OCI-LY3 (cell line): Measurements from ENCODE around the gene LCP1.
A peak's percentile ranks its signal among the peaks of the same experiment; 100 is the strongest.

ENCODE experiments used
- H2AFZ ChIP-seq: fragments of 200-600, 300-600 bp; shearing (Covaris generic); 2 replicates; pipeline ENCODE4 v1.6.0; 2014; ENCODE audit warnings: antibody characterized with exemption, low read depth, low read length
- H3K27ac ChIP-seq: fragments of 200-600, 300-600 bp; sonication (generic); 2 replicates; pipeline ENCODE4 v1.5.1; 2014; ENCODE audit warnings: mild to moderate bottlenecking, low read length, moderate library complexity, mixed read lengths
- H3K27me3 ChIP-seq: fragments of 200-600, 300-600 bp; sonication (generic); 2 replicates; pipeline ENCODE4 v1.6.1; 2014; ENCODE audit warnings: low read depth, low read length, mixed read lengths
- H3K36me3 ChIP-seq: fragments of 200-600, 300-600 bp; sonication (generic); replicated peaks from 2 replicates; pipeline ENCODE3; 2014; ENCODE audit warnings: low read depth, low read length, mixed read lengths
- H3K4me1 ChIP-seq: fragments of 300-600, 200-600 bp; sonication (generic); 2 replicates; pipeline ENCODE4 v1.6.1; 2014; ENCODE audit warnings: low read length, mixed read lengths
- H3K4me2 ChIP-seq: fragments of 200-600, 300-600 bp; sonication (generic); 2 replicates; pipeline ENCODE4 v1.6.1; 2014; ENCODE audit warnings: low read length, mixed read lengths
- H3K4me3 ChIP-seq: fragments of 300-600, 200-600 bp; sonication (generic); 2 replicates; pipeline ENCODE4 v1.5.1; 2014; ENCODE audit warnings: antibody characterized with exemption, mild to moderate bottlenecking, low read length, moderate library complexity
- H3K79me2 ChIP-seq: fragments of 300-600, 200-600 bp; shearing (Covaris generic); 2 replicates; pipeline ENCODE4 v1.6.1; 2014; ENCODE audit warnings: mild to moderate bottlenecking, low read length, mixed read lengths
- H3K9ac ChIP-seq: fragments of 300-600, 200-600 bp; shearing (Covaris generic); 2 replicates; pipeline ENCODE4 v1.6.0; 2014; ENCODE audit warnings: mild to moderate bottlenecking, low read length, moderate library complexity
- H3K9me3 ChIP-seq: fragments of 200-600, 300-600 bp; shearing (Covaris generic); 2 replicates; pipeline ENCODE4 v1.6.1; 2014; ENCODE audit warnings: low read length, mixed read lengths; ENCODE audit not compliant: insufficient read depth
- H4K20me1 ChIP-seq: fragments of 200-600, 300-600 bp; sonication (generic); 2 replicates; pipeline ENCODE4 v1.6.1; 2016; ENCODE audit warnings: low read length, mixed read lengths; ENCODE audit not compliant: insufficient read depth
- EZH2phosphoT487 ChIP-seq: fragments of 200-600 bp; shearing (Covaris generic); IDR thresholded peaks from 2 replicates; pipeline ENCODE4 v1.6.1; 2018; ENCODE audit warnings: antibody characterized with exemption, mixed run types, low read depth
- TF ChIP-seq, protein P1 (sequence below): fragments of 200-600, 300-600 bp; sonication (generic); IDR thresholded peaks from 2 replicates; pipeline ENCODE4 v1.5.1; 2014; ENCODE audit warnings: antibody characterized with exemption, low read length, low read depth

Gene LCP1

DNA sequence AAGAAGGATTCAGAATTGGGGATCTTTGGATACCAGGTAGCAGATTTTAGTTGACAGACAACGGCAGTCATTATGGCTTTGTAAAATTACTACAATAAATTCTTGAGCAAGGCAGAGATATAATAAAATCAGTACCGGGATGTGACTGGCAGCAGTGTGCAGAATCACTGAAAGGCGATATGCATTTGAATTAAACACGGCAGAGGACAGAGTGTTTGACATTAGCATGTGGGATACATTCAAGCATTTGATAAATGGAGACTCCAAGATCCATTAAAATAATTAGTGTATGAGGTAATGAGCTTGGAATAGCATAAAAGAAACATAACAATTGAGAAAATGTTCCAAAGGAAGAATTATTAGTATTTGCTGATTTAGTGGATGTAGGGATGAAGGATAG is 36.8 kb downstream of the LCP1 start:
- H3K27me3 ChIP-seq, result no peaks in the 10 kb centered on the region
- no peak overlapping the region for H2AFZ ChIP-seq
- no peak overlapping the region for H3K4me3 ChIP-seq
- peaks cover 93% of the 10 kb centered on the region for H3K79me2 ChIP-seq
- peaks cover 27% of the 10 kb centered on the region for H3K4me1 ChIP-seq
- H3K36me3 ChIP-seq, result peaks cover 87% of the 10 kb centered on the region
- no peak overlapping the region for H3K4me2 ChIP-seq
- peaks cover 90% of the 10 kb centered on the region for H4K20me1 ChIP-seq
- no peak overlapping the region for H3K9ac ChIP-seq
- TF ChIP-seq EZH2phosphoT487, result no peak
- TF ChIP-seq, protein P1, sequence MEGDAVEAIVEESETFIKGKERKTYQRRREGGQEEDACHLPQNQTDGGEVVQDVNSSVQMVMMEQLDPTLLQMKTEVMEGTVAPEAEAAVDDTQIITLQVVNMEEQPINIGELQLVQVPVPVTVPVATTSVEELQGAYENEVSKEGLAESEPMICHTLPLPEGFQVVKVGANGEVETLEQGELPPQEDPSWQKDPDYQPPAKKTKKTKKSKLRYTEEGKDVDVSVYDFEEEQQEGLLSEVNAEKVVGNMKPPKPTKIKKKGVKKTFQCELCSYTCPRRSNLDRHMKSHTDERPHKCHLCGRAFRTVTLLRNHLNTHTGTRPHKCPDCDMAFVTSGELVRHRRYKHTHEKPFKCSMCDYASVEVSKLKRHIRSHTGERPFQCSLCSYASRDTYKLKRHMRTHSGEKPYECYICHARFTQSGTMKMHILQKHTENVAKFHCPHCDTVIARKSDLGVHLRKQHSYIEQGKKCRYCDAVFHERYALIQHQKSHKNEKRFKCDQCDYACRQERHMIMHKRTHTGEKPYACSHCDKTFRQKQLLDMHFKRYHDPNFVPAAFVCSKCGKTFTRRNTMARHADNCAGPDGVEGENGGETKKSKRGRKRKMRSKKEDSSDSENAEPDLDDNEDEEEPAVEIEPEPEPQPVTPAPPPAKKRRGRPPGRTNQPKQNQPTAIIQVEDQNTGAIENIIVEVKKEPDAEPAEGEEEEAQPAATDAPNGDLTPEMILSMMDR, result no peak
- no peak overlapping the region for H3K27ac ChIP-seq
- H3K9me3 ChIP-seq, result no peaks in the 10 kb centered on the region

- TF ChIP-seq EZH2phosphoT487, result no peak
- TF ChIP-seq, protein P1, result no peak
- H3K79me2 ChIP-seq, result peaks cover 89% of the 10 kb centered on the region
- H3K9me3 ChIP-seq, result no peaks in the 10 kb centered on the region
- no peak overlapping the region for H3K4me2 ChIP-seq
- H3K4me3 ChIP-seq, result no peak overlapping the region
- H3K36me3 ChIP-seq, result peaks cover 84% of the 10 kb centered on the region
- peaks cover 89% of the 10 kb centered on the region for H4K20me1 ChIP-seq
- H3K27ac ChIP-seq, result no peak overlapping the region
- H2AFZ ChIP-seq, result no peak overlapping the region
- H3K27me3 ChIP-seq, result no peaks in the 10 kb centered on the region
- peaks cover 45% of the 10 kb centered on the region for H3K4me1 ChIP-seq
- no peak overlapping the region for H3K9ac ChIP-seq
Observed at GRCh38 chr13:46143184-46143701, 38.7 kb downstream of the LCP1 start.

GRCh38 chr13:46142776-46143175 is 39.2 kb downstream of the LCP1 start:
- peaks cover 84% of the 10 kb centered on the region for H3K36me3 ChIP-seq
- H4K20me1 ChIP-seq, result peaks cover 89% of the 10 kb centered on the region
- no peaks in the 10 kb centered on the region for H3K9me3 ChIP-seq
- H3K27me3 ChIP-seq, result no peaks in the 10 kb centered on the region
- H3K27ac ChIP-seq, result no peak overlapping the region
- H3K4me1 ChIP-seq, result peaks cover 50% of the 10 kb centered on the region
- no peak overlapping the region for H3K4me2 ChIP-seq
- TF ChIP-seq, protein P1, result no peak
- no peak for TF ChIP-seq EZH2phosphoT487
- H3K4me3 ChIP-seq, result no peak overlapping the region
- H3K79me2 ChIP-seq, result peaks cover 89% of the 10 kb centered on the region
- H3K9ac ChIP-seq, result no peak overlapping the region
- H2AFZ ChIP-seq, result no peak overlapping the region

GRCh38 chr13:46140044-46140443 is 41.9 kb downstream of the LCP1 start:
- Histone ChIP-seq H3K79me2 (peaks cover 95% of the 10 kb centered on the region), H3K9me3 (no peaks in the 10 kb centered on the region), H4K20me1 (peaks cover 95% of the 10 kb centered on the region), H3K36me3 (peaks cover 83% of the 10 kb centered on the region), H3K9ac (no peak overlapping the region), H2AFZ (no peak overlapping the region), H3K4me1 (peaks cover 77% of the 10 kb centered on the region), H3K4me2 (no peak overlapping the region), H3K4me3 (no peak overlapping the region), H3K27ac (peak overlapping the region; percentile 35), H3K27me3 (no peaks in the 10 kb centered on the region)
- TF ChIP-seq, protein P1, result no peak
- TF ChIP-seq EZH2phosphoT487, result no peak
